ENCODE results near the gene MACC1. TPM values are rescaled to one million over a fixed set of nuclear protein-coding genes. Genes with fewer than 3 reads are reported as not detected.

The MACC1 gene
- total and polyA plus RNA-seq, 8 donors = 1.5 to 27.0 (median 9.6) TPM

DNA sequence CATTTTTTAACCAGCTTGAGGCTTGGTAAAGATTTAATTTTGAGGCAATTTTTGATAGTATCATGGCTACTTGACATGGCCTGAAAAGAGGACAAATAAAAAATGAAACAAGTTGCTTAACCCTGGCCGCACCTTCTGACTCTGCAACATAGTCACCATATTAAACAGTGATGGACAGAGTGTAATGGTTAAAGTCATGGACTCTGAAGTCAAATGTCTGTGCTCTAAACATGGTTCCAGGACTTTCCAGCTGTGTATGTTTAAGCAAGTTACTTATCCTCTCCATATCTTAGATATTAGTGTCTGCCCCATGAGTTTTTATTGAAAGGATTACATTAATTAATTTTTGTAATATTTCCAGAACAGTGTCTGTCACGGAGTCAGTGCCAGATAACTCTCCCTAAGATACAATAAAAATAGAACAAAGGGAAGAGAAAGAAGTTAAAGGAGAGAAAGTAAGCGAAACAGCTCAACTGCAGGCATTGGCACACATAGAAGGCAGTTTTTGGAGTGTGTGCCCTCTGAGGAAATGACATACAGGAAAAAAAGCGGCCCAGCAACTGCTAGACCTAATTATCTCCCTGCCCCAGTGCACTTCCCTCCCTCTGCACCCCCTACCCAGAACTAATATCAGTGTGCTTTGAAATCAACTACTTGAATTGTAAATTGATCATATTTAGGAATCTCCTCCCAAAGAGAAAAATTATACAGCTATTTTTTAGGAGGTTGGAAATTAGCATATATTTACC, 65.3 kb downstream of the MACC1 start:
- FAIRE-seq (no peak), ATAC-seq (no peak)
- WGBS, 2 donors = 88 to 93% methylated on average over 4 of the region's 4 CpGs

DNA sequence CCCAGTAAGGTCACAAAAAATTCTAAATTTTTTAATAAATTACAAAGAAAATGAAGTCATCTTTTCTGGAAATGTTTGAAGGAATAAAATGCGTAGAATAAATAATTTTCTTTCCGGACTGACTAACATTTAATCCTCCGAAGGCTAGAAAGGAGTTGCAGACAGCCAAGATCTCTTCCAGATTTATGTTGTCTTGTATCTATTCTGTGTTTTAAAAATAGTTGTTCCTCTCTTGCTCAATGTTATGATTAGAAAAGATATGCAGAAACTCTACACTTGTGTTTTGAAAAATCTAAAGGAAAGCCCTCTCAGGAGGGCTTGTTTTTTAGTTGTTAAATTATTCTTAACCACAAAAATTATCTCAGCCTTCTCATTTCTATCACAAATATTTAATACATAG, 70.7 kb downstream of the MACC1 start:
- Histone ChIP-seq H3K4me1 (no peaks in the 10 kb centered on the region), H3K36me3 (no peaks in the 10 kb centered on the region), H3K4me3 (no peak overlapping the region), H3K27ac (no peak overlapping the region), H3K9me3 (no peaks in the 10 kb centered on the region), H3K27me3 (no peaks in the 10 kb centered on the region)
- ATAC-seq (peak in 1 of 4 donors; percentile 37), DNase-seq (no peak), FAIRE-seq (peak; percentile 47)
- TF ChIP-seq, protein P1, sequence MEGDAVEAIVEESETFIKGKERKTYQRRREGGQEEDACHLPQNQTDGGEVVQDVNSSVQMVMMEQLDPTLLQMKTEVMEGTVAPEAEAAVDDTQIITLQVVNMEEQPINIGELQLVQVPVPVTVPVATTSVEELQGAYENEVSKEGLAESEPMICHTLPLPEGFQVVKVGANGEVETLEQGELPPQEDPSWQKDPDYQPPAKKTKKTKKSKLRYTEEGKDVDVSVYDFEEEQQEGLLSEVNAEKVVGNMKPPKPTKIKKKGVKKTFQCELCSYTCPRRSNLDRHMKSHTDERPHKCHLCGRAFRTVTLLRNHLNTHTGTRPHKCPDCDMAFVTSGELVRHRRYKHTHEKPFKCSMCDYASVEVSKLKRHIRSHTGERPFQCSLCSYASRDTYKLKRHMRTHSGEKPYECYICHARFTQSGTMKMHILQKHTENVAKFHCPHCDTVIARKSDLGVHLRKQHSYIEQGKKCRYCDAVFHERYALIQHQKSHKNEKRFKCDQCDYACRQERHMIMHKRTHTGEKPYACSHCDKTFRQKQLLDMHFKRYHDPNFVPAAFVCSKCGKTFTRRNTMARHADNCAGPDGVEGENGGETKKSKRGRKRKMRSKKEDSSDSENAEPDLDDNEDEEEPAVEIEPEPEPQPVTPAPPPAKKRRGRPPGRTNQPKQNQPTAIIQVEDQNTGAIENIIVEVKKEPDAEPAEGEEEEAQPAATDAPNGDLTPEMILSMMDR (IDR thresholded peaks at IDR 0.05) = no peak
- intact Hi-C loops (cut with DNase I) = no loop called here
- 87 to 93% methylated on average over 3 of the region's 3 CpGs for WGBS, 2 donors

More for the DNA sequence above, 65.3 kb downstream of the MACC1 start:
- DNase-seq = no peak
- no peak overlapping the region for H3K27ac ChIP-seq
- intact Hi-C loops (cut with DNase I) = no loop called here
- TF ChIP-seq, protein P1 (IDR thresholded peaks at IDR 0.05) = no peak
- H3K4me1 ChIP-seq = no peaks in the 10 kb centered on the region
- no peak overlapping the region for H3K4me3 ChIP-seq
- H3K27me3 ChIP-seq = no peaks in the 10 kb centered on the region
- no peaks in the 10 kb centered on the region for H3K9me3 ChIP-seq
- peaks cover 0 to 13% (median 0%) of the 10 kb centered on the region in 3 donors for H3K36me3 ChIP-seq

DNA sequence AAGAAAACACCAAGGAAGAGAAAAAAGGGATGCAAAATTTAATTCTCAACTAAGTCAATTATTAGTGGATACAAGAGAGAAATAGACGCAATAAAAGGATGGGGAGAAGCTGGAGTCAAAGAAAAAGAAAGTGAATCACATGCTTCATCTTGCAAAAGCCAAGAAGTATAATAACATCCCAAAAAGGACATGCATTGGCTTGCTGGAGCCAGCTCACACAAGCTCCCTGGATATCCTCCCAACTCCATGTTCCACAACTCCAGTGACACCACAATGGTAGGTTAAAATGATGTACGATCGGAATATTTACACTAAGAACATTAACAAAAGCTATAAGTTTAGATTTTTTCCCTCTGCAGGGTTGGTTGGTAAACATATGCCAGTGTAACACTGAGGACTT, 72.4 kb downstream of the MACC1 start:
- Histone ChIP-seq H3K4me3 (no peak overlapping the region), H3K36me3 (peaks cover 0 to 6% (median 0%) of the 10 kb centered on the region in 3 donors), H3K27me3 (no peaks in the 10 kb centered on the region), H3K9me3 (no peaks in the 10 kb centered on the region), H3K4me1 (no peaks in the 10 kb centered on the region), H3K27ac (no peak overlapping the region)
- TF ChIP-seq, protein P1 (IDR thresholded peaks at IDR 0.05) = no peak
- no peak for DNase-seq
- no peak for ATAC-seq
- intact Hi-C loops (cut with DNase I) = no loop called here
- 95 to 96% methylated on average over 3 of the region's 3 CpGs for WGBS, 2 donors
- FAIRE-seq = no peak

DNA sequence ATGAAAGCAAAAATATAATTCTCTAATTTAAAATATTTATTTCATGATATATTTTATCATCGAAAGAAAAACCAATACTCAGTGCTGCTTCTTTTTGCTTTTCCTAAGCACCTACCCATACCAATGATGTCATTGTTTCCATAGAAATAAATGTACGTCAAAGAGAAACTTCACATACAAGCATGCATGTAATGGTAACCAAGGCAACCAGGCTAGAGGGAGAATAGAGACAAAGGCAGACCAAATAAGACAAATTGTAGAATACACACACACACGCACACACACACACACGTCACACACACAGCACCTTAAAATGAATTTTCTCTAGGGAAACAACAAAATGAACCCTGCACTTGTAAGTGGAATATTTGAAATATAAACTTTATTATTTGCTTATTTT, 75.5 kb downstream of the MACC1 start:
- no peak overlapping the region for H3K4me3 ChIP-seq
- peak in 2 of 4 donors; percentile 75 to 83 for ATAC-seq
- peaks cover 0 to 6% (median 0%) of the 10 kb centered on the region in 3 donors for H3K36me3 ChIP-seq
- intact Hi-C loops (cut with DNase I) = no loop called here
- 86 to 89% methylated on average over 4 of the region's 4 CpGs for WGBS, 2 donors
- H3K4me1 ChIP-seq = no peaks in the 10 kb centered on the region
- no peaks in the 10 kb centered on the region for H3K27me3 ChIP-seq
- FAIRE-seq = no peak
- no peak for DNase-seq
- H3K27ac ChIP-seq = no peak overlapping the region
- no peaks in the 10 kb centered on the region for H3K9me3 ChIP-seq
- TF ChIP-seq, protein P1 (IDR thresholded peaks at IDR 0.05) = no peak

- 60 to 67% methylated on average over 2 of the region's 2 CpGs for WGBS, 2 donors
- Histone ChIP-seq H3K9me3 (no peaks in the 10 kb centered on the region), H3K27me3 (no peaks in the 10 kb centered on the region), H3K4me3 (no peak overlapping the region), H3K4me1 (no peaks in the 10 kb centered on the region), H3K27ac (no peak overlapping the region), H3K36me3 (peaks cover 0 to 6% (median 0%) of the 10 kb centered on the region in 3 donors)
- DNase-seq (no peak), ATAC-seq (peak in 1 of 4 donors; percentile 38), FAIRE-seq (no peak)
- intact Hi-C loops (cut with DNase I) = no loop called here
- TF ChIP-seq, protein P1 (IDR thresholded peaks at IDR 0.05) = no peak
Measured at GRCh38 chr7:20141002-20141345, 76.2 kb downstream of the MACC1 start.

All from pancreas (tissue), 10 donors.